Suppressor macrophage treated with lipopolysaccharide for 4 hours (primary cell): Measurements from ENCODE around the gene IQCH.
"Not testable (repeated sequence)": the region's sequence is repeated elsewhere in the genome, so short reads cannot be mapped to it uniquely, and the experiment has no call there.

Experiments
- DNase-seq: peaks from one replicate; pipeline ENCODE4 v3.0.0-alpha.2; 2020

IQCH gene

DNA sequence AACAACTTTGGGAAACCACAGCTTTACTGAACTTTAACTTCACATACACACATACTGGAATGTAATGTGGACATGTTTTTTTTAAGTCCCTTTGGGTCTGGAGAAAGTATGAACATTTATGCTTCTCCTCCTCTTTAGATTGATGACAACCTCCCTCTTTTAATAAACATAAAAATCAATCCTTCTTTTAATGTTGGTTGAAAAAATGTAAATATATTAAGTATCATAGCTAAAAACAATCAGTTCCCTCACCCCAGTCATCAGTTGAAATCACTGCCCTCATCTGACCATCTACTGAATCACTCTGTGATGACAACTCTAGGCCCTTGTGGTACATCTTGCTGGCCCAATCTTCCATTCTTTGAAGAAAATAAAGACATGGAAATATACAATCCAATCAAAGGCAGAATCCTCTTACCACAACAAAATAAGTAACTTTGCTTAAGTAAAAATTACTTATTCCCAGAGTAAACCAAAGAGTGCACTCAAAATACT, 6.5 kb upstream of the IQCH start:
- peak; percentile 25 for DNase-seq

DNA sequence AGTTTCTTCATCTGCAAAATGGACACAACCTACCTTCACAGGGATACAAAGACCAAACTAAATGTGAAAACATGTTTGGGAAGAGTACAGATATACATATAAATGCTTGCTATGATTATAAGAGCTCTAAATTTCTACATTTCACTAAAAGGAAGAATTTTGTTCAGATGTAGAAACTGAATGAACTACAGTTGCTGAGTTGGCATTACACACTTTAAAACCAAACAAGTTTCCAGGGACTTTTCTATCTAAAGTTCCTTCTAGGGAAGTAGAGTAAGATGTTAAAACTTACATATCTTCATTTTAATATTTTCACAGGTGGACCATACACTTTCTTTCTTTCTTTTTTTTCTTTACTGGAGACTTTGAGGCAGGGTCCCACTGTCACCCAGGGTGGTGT, 4.8 kb upstream of the IQCH start:
- peak; percentile 8 for DNase-seq

DNA sequence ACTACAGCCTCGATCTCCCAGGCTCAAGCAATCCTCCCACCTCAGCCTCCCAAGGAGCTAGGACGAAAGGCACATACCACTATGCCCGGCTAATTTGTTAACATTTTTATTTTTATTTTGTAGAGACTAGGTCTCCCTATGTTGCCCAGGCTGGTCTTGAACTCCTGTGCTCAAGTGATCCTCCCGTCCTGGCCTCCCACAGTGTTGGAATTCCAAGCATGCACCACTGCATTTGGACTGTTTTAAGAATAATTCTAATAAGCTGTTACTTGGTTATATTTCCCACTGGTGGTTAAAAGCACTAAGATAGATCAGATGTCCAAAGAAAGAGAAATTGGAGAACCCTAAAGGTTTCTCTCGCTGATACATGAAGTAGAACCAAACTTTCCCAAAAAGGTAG, 3.3 kb upstream of the IQCH start:
- no peak for DNase-seq

DNA sequence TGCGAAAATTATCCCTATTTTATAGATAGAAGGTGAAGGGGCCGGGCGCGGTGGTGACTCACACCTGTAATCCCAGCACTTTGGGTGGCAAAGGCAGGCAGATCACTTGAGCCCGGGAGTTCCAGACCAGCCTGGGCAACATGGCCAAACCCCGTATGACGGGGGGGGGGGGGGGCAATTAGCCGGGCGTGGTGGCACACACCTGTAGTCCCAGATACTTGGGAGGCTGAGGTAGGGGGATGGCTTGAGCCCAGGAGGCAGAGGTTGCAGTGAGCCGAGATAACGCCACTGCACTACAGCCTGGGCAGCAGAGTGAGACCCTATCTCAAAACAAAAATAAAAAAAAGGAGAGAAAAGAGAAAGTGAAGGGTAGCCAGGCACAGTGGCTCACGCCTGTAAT, 1.5 kb upstream of the IQCH start:
- DNase-seq, result no peak

DNA sequence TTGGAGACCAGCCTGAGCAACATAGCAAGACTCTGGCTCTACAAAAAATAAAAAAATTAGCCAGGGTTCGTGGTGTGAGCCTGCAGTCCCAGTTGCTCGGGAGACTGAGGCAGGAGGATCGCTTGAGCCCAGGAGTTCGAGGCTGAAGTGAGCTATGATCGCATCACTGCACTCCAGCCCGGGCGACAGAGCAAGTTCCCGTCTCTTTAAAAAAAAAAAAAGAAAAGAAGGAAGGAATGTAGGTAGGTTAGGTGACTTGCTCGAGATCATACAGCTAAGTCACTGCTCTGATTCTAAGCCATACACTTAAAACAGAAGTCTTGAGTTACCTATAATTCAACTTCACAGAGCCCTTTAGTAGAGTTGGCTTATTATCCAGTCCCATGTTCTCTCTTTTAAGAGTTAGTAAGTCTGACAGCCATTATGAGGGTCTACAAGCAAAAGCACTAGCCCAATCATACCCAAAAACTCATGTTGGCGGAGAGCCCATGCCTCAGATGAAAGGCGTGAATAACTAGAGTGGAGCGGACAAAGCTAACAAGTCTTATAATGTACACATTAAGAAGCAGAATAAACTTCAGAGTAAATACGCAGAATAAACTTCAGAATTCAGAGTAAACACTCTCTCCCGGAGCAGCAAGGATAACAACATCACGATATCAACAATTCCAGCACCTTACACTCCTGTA, 893 bp upstream of the IQCH start:
- peak; percentile 7 for DNase-seq

DNA sequence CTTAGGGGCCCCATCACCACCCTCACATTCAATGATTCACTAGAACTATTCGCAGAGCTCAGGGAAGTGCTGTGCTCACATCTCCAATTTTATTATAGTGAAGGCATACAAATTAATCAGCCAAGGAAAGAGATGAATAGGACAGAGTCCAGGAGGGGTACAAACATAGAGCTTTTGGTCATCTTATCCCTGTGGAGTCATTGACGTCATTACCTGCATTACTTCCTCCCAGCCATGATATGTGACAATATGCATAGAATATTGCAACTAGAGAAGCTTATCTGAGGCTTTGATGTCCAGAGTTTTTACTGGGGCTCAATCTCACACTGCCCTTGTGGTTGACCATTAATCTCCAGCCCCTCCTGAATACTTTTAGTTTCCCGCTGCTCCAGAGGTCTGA, 1.5 kb downstream of the IQCH start:
- no peak for DNase-seq

DNA sequence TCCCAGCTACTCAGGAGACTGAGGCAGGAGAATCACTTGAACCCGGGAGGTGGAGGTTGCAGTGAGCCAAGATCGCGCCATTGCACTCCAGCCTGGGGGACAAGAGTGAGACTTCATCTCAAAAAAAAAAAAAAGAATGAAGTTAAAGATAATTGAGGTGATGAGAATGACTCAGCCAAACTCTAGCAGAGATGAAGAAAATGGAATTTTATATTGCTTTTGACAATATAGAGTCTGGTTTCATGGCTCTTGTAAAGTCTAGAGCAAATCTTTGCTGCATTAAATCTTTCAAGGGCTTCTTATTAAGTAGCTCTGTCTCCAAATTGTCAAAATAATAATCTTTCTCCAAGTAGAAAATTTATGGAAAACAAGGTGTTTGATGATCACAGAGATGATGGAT, 3.8 kb downstream of the IQCH start:
- not testable (repeated sequence) for DNase-seq

DNA sequence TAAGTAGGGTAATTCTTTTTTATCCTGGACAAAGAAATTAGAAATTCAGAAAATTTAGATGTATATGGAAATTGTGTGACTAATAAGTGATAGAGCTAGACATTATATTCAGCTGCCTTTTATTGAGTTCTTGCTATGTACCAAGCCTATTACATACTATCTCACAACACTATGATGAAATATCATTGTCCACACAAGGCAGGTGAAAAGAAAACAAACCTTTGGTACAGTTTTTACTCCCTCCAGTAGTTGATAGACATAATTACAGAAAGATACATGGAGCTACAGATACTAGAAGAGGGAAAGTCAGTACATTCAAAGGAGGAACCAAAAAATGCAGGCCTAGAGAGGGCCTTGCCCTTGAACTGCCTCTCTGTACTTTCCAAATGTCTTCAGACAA, 4.8 kb downstream of the IQCH start:
- no peak for DNase-seq

DNA sequence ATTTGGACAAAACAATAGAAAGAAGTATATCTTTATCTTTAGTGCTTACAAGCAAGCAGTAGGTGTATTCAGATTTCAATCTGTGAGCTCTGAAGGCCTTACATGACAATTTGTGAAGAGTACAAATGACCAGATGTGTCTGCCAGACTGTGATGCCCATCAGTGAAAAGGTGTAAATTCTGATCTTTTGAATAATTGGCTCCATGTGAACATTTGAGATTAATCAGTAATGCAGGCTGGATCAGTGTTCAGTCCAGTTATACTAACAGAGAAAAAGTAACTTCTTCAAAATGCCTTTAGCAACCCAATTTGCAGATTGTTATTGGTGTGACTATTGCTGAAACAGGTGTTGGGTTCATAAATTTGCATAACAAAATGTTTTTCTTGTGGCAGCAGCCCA, 5.2 kb downstream of the IQCH start:
- DNase-seq, result no peak

DNA sequence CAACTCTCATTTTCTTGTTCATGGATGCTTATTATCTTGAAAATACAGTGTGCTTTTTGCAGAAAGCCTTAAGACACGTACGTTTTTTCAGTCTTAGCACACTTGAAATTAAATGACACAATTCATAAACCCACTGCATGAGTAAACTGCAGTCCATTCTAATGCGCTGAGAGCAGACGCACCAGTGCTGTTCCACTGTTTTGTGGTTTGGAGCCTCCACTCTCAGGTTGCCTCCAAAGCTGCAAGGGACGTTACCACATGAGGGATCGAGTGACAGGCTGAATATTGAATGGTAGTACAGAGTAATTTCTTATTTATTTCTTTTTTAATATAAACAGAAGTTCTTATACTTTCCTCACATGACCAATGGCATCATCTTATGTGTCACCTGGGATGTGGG, 12.3 kb downstream of the IQCH start:
- DNase-seq, result no peak

DNA sequence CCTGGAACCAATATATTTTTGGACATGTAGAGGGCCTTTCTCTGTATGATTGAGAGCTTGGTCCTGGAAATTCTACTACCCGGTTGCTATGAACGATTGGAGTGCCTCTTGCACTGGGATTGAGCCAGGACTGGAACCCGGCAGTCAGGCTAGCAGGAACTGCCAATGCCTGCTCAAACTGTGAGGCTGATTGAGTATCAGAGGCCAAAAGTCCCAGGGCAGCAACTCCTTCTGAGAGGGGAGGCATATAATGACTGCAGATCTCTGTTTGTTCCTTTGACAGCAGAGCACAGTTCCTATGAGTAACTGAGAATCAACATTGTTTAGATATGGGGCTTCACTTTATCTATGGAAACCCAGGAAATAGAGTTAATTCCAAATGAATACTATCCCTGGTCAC, 12.9 kb downstream of the IQCH start:
- DNase-seq, result no peak

DNA sequence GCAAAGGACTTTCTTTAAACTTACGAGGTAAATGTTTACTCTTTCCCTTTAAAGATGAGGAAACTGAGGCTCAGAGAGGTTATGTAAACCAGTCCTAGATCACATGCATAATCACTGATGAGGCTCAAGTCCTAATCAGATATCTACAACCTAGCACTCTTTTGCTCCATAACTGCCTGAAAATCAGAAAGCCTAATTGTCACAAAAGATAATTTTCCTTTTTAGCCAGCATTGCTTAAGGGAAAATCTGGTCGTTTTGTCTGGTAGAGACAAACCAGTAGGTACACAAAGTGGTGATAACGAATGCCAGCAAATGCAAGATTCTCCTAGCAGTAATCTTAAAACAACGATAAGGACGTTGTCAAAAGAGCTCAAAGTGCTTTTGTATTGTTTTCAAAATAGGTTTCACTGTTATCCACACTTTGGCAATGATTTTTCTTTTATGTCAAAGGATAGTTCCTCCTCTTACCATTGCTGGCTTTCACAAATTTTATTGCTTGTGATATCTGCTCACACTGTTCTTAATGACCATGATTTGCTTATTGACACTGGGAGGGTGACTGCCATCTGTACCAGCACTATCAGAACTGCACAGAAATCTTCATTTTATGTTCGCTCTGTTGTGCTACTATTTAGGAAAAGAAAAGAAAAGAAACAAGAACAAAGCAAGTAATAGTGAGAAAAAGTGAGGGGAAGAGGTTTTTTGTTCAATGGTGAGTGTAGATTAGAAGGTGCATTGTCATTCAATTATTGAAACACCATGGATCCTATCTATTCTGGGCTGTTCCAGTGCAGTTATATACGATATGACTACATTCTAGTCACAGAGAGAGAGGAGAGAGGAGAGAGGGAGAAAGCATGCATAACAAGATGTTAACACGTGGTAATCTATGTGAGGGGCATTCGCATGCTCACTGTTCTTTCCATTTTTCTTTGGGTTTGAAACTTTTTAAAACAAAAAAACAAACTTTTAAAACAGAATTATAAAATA, 13.7 kb downstream of the IQCH start:
- no peak for DNase-seq

DNA sequence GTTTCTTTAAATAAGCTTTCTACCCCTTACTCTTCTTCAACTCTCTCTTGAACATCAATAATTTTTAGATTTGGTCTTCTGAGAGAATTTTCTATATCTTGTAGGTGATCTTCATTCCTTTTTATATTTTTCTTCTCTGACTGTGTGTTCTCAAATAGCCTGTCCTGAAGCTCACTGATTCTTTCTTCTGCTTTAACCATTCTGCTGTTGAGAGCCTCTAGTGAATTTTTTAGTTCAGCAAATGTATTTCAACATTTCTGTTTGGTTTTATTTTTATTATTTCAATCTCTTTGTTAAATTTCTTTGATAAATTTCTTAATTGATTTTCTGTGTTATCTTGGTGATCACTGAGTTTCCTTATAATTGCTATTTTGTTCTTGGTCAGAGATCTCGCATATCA, 19.6 kb downstream of the IQCH start:
- no peak for DNase-seq

DNA sequence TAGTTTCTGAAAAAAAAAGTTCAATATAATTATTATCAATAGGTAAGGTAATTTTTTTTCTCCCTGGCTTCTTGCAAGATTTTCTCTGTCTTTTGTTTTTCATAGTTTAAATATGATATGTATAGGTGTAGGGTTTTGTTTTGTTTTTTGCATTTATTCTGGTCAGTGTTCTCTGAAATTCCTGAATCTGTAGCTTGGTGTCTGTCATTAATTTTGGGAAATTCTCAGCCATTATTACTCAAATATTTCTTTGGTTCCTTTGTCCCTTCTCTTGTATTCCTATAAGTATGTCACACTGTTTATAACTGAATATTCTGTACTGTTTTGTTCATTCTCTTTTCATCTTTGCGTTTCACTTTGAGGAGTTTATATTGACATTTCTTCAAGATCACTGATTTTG, 22.1 kb downstream of the IQCH start:
- DNase-seq, result no peak

DNA sequence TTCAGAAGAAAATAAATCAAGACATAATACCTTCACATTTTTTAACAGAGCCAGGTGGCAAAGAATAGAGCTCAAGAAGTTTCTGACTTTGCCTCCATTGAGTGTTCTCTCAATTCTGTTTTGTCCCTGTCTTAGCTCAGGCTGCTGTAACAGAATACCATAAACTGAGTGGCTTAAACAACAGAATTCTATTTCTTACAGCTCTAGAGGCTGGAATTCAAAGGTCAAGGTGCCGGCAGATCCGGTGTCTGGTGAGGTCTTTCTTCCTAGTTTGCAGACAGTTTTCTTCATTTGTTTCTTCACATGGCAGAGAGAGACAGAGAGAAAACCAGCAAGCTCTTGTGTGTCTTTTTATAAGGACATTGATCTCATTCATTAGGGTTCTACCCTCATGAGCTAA, 25.6 kb downstream of the IQCH start:
- no peak for DNase-seq

DNA sequence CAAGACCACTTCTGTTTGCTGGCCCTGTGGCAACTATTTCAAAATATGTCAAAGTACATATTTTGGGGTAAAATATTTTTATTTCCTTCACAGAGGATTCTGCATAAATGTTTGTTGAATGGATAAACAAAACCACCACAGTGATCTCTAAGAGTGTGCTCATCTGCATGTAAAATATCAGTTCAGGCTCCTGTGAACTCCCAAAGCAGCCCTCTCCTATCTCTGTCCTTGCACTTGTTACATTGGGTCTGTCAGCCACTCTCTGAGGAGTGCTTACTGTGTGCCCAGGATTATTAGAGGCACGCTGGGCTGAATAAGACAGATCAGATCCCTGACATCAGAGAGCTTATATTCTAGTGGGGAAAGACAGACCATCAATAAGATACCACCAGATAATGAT, 27.1 kb downstream of the IQCH start:
- no peak for DNase-seq

DNA sequence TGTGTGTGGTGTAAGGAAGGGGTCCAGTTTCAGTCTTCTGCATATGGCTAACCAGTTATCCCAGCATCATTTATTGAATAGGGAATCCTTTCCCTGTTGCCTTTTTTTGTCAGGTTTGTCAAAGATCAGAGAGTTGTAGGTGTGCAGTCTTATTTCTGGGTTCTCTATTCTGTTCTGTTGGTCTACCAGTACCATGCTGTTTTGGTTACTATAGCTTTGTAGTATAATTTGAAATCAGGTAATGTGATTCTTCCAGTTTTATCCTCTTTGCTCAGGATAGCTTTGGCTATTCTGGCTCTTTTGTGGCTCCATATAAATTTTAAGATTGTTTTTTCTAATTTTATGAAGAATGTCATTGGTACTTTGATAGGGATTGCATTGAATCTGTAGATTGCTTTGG, 31.0 kb downstream of the IQCH start:
- not testable (repeated sequence) for DNase-seq

DNA sequence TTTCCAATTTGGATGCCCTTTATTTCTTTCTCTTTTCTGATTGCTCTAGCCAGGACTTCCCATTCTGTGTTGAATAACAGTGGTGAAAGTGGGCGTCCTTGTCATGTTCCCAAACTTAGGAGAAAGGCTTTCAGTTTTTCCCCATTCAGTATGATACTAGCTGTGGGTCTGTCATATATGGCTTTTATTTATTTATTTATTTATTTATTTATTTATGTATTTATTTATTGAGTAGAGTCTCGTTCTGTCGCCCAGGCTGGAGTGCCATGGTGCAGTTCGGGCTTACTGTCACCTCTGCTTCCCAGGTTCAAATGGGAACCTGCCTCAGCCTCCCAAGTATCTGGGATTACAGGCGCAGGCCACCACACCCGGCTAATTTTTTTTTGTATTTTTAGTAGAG, 31.8 kb downstream of the IQCH start:
- DNase-seq, result not testable (repeated sequence)

DNA sequence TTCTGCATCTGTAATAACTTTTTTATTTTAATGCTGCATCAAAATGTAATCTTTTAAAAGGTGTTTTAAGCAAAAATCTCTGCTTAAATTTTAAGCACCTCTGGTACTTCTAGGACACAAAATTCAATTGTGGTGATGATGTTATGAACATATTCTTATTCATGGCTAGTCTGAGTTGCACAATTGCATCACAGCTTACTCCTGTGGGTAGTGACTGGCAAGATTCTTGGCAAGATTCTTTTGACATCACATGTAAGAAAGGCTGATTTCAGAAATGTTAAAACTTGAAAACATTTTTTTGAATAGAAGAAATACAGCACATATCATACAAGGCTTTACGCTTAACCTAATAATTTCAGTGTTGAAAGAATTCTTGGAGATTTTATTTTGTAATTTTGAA, 35.7 kb downstream of the IQCH start:
- no peak for DNase-seq

DNA sequence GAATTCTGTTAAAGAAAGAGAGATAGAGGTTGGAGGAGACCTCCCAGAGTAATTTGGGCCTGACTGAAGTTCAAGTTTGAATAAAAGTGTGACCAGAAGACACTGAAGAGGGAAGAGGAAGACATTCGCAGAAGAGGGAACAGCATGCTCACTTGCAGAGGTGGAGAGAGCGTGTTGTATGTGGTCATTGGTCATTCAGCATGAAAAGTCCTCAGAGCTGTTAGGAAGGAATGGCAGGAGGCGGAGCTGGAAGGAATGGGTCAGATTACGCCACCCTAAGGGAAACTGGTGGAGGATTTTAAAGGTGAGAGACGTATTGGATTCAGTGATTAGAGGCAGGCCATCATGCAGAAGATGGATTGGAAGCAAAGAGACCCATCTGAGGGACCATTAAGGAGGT, 41.6 kb downstream of the IQCH start:
- no peak for DNase-seq

DNA sequence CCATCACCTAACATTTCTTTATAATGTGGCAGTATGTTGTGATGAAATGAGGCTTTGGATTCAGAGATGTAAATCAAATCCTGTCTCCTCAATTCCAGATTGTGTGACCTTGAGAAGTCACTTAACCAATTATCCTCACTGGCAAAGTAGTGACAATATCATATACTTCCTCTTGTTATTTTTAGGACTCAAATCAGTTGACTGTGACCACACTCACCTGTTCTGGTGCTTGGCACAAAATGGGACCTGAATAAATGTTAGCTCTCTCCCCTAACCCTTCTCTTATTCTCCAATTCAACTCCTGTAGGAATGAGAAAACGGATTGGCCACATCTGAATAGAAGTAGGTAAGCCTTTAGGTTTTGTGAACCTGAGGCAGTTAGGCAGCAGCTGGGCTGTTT, 42.1 kb downstream of the IQCH start:
- DNase-seq, result no peak

DNA sequence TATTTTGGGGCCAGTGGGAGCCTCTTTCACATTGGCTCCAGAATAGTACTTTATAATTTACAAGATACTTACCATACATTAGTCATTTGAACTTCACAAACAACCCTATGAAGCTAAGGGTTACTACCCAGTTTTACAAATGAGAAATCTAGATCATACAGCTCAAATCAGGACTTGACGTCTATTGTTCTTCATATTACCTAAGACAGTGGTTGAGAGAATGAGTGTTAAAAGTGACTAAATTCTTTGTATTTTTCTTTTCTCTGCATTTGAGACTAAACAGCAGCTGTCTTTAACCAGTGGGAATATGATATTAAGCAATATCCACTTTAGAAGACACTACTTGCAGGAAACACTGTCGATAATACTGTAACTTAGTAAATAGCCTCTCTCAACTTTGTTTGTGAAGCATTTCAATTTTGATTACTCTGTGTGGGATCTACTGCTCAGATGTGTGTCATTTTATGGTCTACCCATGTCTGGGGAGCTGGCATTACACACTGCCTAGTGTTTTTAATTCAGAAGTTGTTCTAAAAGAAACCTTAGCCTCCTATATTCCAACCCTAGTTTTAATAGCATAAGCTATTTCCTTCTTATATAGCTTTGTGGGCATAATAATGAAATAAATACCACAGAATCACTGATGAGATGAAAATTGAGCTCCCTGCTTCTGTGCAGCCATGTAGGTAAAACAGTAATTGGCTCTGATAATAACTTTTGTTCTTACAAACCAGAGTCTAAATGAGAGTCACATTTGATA, 45.9 kb downstream of the IQCH start:
- no peak for DNase-seq
